Muscle of leg (tissue), 11 donors: ENCODE data around the gene BAZ2B. TPM values are rescaled to one million over a fixed set of nuclear protein-coding genes. Genes with fewer than 3 reads are reported as not detected.
"Not testable (repeated sequence)": the region's sequence is repeated elsewhere in the genome, so short reads cannot be mapped to it uniquely, and the experiment has no call there.

Experiments used
- DNase-seq: peaks from one replicate; pipeline ENCODE4 v3.0.0; 2013
- H3K27ac ChIP-seq: one replicate; pipeline ENCODE4 v1.5.1; 2013; ENCODE audit warnings: mild to moderate bottlenecking, low read length, control low read depth
- H3K27me3 ChIP-seq: one replicate; pipeline ENCODE4 v1.6.1; 2013; ENCODE audit warnings: low read length; ENCODE audit not compliant: control insufficient read depth, insufficient read depth
- H3K36me3 ChIP-seq: one replicate; pipeline ENCODE4 v1.6.1; 2013; ENCODE audit warnings: low read length; ENCODE audit not compliant: control insufficient read depth, insufficient read depth
- H3K4me1 ChIP-seq: one replicate; pipeline ENCODE4 v1.6.1; 2013; ENCODE audit warnings: low read length; ENCODE audit not compliant: control insufficient read depth, insufficient read depth
- H3K4me3 ChIP-seq: one replicate; pipeline ENCODE4 v1.5.1; 2013; ENCODE audit warnings: low read length, control low read depth
- H3K9me3 ChIP-seq: replicated peaks from 2 replicates; pipeline ENCODE4 v1.6.1; 2013; ENCODE audit warnings: low read depth, low read length; ENCODE audit not compliant: control insufficient read depth
- WGBS: methylation state at CpG from one replicate; pipeline ENCODE4 v1.1.5; 2013; ENCODE audit warnings: missing lambda C conversion rate; ENCODE audit not compliant: insufficient coverage; 5-methylcytosine and 5-hydroxymethylcytosine counted together
- polyA plus RNA-seq, 8 donors: library from polyadenylated mRNA; unstranded; fragments of 120-200 nt; gene quantifications; one replicate each; pipeline versions ENCODE4 v1.2.1 to v1.2.3, GENCODE V29; 2013; ENCODE audit warnings: inconsistent platforms in 1 of 8, low replicate concordance in 1 of 8; ENCODE audit not compliant: insufficient read length in 8 of 8, insufficient read depth in 1 of 8
- total RNA-seq: library from RNA; stranded (reverse); fragments of 120-200 nt; gene quantifications from one replicate; pipeline ENCODE4 v1.2.4, GENCODE V29; 2013

The BAZ2B gene
- total and polyA plus RNA-seq, 9 donors = 20.8 to 60.5 (median 33.6) TPM

DNA sequence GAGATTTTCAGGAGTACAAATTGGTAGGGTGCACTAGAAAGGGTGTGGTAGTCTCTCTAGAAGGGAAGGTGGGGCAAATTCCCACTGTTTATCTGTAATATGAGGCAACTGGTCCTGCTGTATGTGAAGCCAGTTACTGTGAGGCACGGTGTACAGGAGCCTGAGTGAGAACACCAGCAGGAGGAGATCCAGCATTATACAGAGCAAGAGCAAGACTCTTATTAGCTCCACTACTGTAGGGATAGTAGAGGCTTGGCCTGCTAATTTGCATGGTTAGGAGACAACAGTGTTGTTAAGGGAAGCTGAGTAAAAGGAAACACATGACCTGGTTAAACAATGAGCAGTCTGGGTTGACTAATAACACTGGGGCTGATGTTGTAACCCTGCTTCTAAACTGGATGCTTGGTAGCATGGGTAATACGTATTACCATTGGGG is 253.5 kb downstream of the BAZ2B start:
- Histone ChIP-seq H3K4me1 (no peaks in the 10 kb centered on the region), H3K4me3 (no peak overlapping the region), H3K9me3 (no peaks in the 10 kb centered on the region), H3K36me3 (peaks cover 41% of the 10 kb centered on the region), H3K27me3 (no peaks in the 10 kb centered on the region), H3K27ac (no peak overlapping the region)
- no peak for DNase-seq
- 89% methylated on average over 2 of the region's 2 CpGs for WGBS

DNA sequence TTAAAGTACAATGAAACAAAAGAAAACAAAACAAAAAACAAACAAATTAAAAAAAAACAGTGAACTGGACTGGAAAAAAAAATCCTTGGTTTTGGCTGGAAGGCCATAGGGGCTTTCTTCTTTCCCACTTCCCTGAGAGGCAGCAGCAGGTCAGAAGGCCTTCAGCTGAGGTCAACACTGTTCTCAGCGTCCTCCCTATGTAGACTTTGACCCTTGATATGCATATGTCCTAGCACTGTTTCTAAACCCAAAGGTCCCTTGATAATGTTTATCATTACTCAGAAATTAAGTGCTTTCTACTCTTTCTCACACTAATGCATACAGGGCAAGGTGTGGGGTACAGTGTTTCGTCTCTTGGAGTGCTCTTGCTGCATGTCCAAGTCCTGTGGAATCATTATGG is 254.3 kb downstream of the BAZ2B start:
- no peaks in the 10 kb centered on the region for H3K4me1 ChIP-seq
- H3K4me3 ChIP-seq = no peak overlapping the region
- 100% methylated on average over 1 of the region's 2 CpGs for WGBS
- H3K27ac ChIP-seq = no peak overlapping the region
- DNase-seq = no peak
- H3K9me3 ChIP-seq = no peaks in the 10 kb centered on the region
- H3K27me3 ChIP-seq = no peaks in the 10 kb centered on the region
- peaks cover 41% of the 10 kb centered on the region for H3K36me3 ChIP-seq

DNA sequence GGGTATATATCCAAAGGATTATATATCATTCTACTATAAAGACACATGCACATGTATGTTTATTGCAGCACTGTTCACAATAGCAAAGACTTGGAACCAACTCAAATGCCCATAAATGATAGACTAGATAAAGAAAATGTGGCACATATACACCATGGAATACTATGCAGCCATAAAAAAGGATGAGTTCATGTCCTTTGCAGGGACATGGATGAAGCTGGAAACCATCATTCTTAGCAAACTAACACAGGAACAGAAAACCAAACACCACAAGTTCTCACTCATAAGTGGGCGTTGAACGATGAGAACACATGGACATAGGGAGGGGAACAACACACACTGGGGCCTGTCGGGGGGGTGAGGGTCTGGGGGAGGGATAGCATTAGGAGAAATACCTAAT is 254.7 kb downstream of the BAZ2B start:
- H3K36me3 ChIP-seq = peaks cover 38% of the 10 kb centered on the region
- H3K27me3 ChIP-seq, H3K9me3 ChIP-seq, H3K4me3 ChIP-seq, H3K4me1 ChIP-seq, H3K27ac ChIP-seq, DNase-seq: not testable (repeated sequence)
- WGBS = no CpG with 5 or more reads among the region's 3 CpGs

DNA sequence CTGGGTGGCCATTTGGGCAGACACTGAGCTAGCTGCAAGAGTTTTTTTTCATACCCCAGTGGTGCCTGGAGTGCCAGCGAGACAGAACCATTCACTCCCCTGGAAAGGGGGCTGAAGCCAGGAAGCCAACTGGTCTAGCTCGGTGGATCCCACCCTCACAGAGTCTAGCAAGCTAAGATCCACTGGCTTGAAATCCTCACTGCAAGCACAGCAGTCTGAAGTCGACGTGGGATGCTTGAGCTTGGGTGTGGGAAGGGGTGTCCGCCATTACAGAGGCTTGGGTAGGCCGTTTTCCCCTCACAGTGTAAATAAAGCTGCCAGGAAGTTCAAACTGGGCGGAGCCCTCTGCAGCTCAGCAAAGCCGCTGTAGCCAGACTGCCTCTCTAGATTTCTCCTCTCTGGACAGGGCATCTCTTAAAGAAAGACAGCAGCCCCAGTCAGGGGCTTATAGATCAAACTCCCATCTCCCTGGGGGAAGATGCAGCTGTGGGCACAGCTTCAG is 260.2 kb downstream of the BAZ2B start:
- Histone ChIP-seq H3K27me3 (no peaks in the 10 kb centered on the region), H3K27ac (no peak overlapping the region), H3K4me3 (no peak overlapping the region), H3K4me1 (no peaks in the 10 kb centered on the region), H3K36me3 (peaks cover 18% of the 10 kb centered on the region), H3K9me3 (no peaks in the 10 kb centered on the region)
- no peak for DNase-seq
- 81% methylated on average over 4 of the region's 8 CpGs for WGBS

DNA sequence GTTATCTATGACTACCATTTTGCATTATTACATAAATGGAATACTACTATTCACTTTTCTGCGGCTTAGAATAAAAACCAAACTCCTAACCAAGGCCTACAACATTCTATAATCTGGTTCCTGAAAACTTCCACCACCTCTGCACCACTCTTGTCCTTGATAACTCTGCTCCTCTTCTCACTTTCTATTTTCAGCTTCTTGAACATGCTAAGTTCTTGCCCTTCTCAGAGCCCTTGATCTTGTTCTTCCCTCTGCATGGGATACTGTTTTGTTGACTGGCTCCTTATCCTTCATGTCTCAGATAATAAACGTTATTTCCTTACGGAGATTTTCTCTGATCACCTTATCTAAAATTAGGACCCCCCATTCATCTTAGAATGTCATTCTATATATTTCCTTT is 264.4 kb downstream of the BAZ2B start:
- DNase-seq = no peak
- H3K4me1 ChIP-seq = no peaks in the 10 kb centered on the region
- H3K9me3 ChIP-seq = no peaks in the 10 kb centered on the region
- 100% methylated on average over 1 of the region's 3 CpGs for WGBS
- H3K4me3 ChIP-seq = no peak overlapping the region
- no peak overlapping the region for H3K27ac ChIP-seq
- no peaks in the 10 kb centered on the region for H3K27me3 ChIP-seq
- peaks cover 27% of the 10 kb centered on the region for H3K36me3 ChIP-seq

DNA sequence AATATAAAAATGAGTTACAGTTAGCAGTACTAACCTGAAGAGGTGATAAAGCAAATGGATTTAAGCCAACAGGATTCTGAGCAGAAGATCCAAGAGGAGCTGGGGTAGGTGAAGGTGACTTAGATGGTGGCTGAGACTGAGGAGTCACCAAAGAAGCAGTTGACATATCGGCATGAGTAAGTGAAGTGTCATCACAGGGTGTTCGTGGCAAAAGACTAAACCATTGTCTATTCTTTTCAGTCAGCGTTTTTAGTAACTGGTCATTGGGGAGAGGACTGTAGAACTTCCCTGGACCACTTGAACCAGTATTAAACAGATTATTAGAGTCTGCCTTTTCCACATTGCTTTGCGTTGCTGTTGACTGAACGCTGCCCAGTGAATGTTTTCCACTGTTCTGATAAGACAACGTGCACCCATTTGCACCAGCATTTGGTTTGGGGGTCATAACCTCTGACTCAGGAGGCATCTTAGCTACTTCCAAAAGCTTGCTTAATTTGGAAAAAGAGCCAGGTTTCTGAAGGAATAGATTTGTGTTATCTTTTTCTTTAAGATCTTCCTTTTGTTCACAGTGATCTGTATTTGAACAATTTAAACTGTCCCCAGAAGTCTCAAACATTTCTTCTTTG is 266.6 kb downstream of the BAZ2B start:
- Histone ChIP-seq H3K9me3 (no peaks in the 10 kb centered on the region), H3K4me1 (no peaks in the 10 kb centered on the region), H3K27me3 (no peaks in the 10 kb centered on the region), H3K27ac (no peak overlapping the region), H3K36me3 (peaks cover 13% of the 10 kb centered on the region), H3K4me3 (no peak overlapping the region)
- WGBS = 82% methylated on average over 3 of the region's 6 CpGs
- DNase-seq = no peak

DNA sequence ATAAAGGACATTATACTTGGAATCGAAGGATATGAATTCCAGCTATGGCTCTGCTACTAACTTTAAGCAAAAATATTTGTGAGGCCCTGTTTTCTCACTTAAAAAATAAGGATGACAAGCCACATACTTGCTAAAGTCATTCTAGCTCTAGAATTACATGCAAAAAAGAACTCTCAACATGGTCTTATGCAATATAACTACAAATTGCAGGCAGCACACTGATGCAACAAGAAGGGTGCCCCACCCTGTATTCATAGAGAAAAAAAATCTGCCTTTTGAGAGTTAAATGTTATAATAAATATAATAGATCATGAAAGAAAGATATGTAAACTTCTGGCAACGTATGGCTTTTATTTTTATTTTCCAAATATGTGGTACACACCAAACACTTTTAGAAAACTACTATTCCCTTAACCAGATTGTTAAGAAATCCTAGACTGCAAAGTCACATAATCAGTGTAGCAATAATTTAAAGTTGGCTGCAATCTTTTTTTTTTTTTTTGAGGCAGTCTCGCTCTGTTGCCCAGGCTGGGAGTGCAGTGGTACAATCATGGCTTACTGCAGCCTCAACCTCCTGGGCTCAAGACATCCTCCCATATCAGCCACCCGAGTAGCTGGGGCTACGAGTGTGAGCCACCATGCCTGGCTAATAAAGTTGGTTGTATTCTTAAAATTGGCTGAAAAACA is 289.6 kb downstream of the BAZ2B start:
- H3K36me3 ChIP-seq = peaks cover 21% of the 10 kb centered on the region
- H3K9me3 ChIP-seq = no peaks in the 10 kb centered on the region
- WGBS = no CpG with 5 or more reads among the region's 5 CpGs
- DNase-seq = peak; percentile 20
- H3K27ac ChIP-seq = no peak overlapping the region
- no peak overlapping the region for H3K4me3 ChIP-seq
- H3K4me1 ChIP-seq = no peaks in the 10 kb centered on the region
- no peaks in the 10 kb centered on the region for H3K27me3 ChIP-seq

DNA sequence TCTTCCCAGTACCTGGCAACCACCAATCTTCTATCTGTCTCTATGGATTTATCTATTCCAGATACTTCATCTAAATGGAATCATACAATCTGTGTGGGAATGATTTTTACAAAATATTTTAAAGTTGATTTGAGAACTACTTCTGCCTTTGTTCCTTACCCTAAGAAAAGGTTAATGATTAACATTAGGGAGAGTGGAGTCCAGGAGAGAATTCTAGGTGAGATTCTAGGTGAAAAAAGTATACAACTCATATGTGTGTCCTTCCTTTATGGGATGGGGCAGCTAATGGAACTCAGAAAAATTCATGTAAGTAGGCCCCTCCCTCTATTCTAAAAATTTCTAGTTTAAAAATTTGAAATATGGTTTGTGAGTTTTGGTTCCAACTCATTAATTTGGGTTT is 293.9 kb downstream of the BAZ2B start:
- no peak overlapping the region for H3K27ac ChIP-seq
- no peaks in the 10 kb centered on the region for H3K9me3 ChIP-seq
- H3K4me1 ChIP-seq = no peaks in the 10 kb centered on the region
- DNase-seq = no peak
- H3K4me3 ChIP-seq = no peak overlapping the region
- no peaks in the 10 kb centered on the region for H3K27me3 ChIP-seq
- H3K36me3 ChIP-seq = peaks cover 10% of the 10 kb centered on the region

DNA sequence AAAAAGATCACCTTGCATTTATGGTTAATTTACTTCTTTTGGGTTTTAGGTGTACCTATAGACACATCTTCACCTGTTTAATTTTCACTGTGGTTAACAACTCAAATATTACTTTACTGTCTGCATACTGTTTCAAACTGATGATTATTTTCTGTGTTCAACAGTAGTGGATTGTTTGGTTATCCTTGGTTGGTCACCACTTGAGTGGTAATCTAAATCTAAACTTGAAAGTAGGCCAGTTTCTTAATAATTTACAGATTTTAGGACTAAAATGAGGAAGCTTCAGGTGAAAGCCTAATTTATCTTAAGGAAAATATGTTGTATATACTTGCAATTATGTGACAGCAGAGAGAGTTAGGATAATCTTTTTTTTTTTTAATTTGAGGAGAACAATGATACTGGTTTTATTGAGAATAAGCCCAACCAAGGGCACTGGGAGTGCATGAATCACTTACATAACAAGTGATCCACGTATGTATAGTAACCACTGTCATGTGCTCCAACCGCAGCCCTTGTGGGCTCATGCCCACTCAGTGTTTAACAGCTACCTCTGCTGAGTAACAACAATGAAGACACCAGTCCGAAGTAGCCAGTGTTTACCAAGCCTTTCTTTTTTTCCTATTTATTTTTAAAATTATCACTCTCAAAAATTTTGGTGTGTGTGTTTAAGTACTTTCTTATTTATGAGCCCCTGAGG is 298.8 kb downstream of the BAZ2B start:
- peaks cover 12% of the 10 kb centered on the region for H3K36me3 ChIP-seq
- no peak for DNase-seq
- WGBS = 96% methylated on average over 2 of the region's 3 CpGs

DNA sequence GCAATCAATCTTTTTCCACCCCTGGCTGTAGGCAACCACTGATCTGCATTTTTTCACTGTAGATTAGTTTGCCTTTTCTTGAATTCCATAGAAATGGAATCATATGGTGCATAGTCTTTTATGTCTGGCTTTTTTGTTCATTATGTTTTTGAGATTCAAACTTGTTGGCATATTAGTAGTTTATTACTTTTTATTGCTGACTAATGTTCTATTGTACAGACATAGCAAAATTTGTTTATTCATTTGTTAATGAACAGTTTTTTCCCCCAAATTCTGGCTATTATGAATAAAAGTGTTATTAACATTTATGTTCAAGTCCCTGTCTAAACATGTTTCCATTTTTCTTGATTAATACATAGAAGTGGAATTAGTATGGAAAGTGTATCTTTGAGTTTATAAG is 308.4 kb downstream of the BAZ2B start:
- H3K9me3 ChIP-seq = no peaks in the 10 kb centered on the region
- H3K4me3 ChIP-seq = no peak overlapping the region
- H3K27me3 ChIP-seq = no peaks in the 10 kb centered on the region
- no peak overlapping the region for H3K27ac ChIP-seq
- no peaks in the 10 kb centered on the region for H3K4me1 ChIP-seq
- no peaks in the 10 kb centered on the region for H3K36me3 ChIP-seq
- DNase-seq = no peak

More for the DNA sequence above, 298.8 kb downstream of the BAZ2B start:
- H3K27ac ChIP-seq = no peak overlapping the region
- H3K27me3 ChIP-seq = no peaks in the 10 kb centered on the region
- no peak overlapping the region for H3K4me3 ChIP-seq
- H3K9me3 ChIP-seq = peaks cover 4% of the 10 kb centered on the region
- no peaks in the 10 kb centered on the region for H3K4me1 ChIP-seq
